Sigmoid colon (tissue), 4 donors: Measurements from ENCODE around the gene VSIG1.
A peak's percentile ranks its signal among the peaks of the same experiment; 100 is the strongest.

Source experiments
- CTCF ChIP-seq, 4 experiments: fragments of 450-650 bp in 3 of 4; fragments of 200-600 bp in 1 of 4; IDR thresholded peaks; one replicate each; pipeline ENCODE4 v1.5.1; 2016 to 2019; ENCODE audit warnings: antibody characterized with exemption in 4 of 4, mild to moderate bottlenecking in 3 of 4, moderate library complexity in 2 of 4
- EP300 ChIP-seq, 4 donors: sonication (generic); formaldehyde crosslinking; IDR thresholded peaks; one replicate each; pipeline ENCODE4 v1.6.1; 2017; ENCODE audit warnings: antibody characterized with exemption in 4 of 4
- POLR2A ChIP-seq, 2 donors: fragments of 450-650 bp; IDR thresholded peaks; one replicate each; pipeline ENCODE4 v1.6.1; 2016; ENCODE audit warnings: antibody characterized with exemption in 2 of 2, mild to moderate bottlenecking in 2 of 2, moderate library complexity in 2 of 2
- POLR2AphosphoS5 ChIP-seq, 4 donors: sonication (generic); formaldehyde crosslinking; IDR thresholded peaks; one replicate each; pipeline ENCODE4 v1.6.1; 2017; ENCODE audit warnings: antibody characterized with exemption in 4 of 4

- peak; percentile 41 to 84 (median 76) for TF ChIP-seq POLR2AphosphoS5 (IDR thresholded peaks at IDR 0.05)
- no peak for TF ChIP-seq POLR2A (IDR thresholded peaks at IDR 0.05)
- TF ChIP-seq CTCF (IDR thresholded peaks at IDR 0.05): no peak
- peak in 1 of 4 donors; percentile 37 for TF ChIP-seq EP300 (IDR thresholded peaks at IDR 0.05)
Measured at GRCh38 chrX:108117988-108118387, 73.1 kb downstream of the VSIG1 start.
